HL-60 (cell line): ENCODE results near the gene ACYP2.

Experiments
- GABPA ChIP-seq: IDR thresholded peaks from 2 replicates; pipeline ENCODE4 v1.6.1; 2012; ENCODE audit warnings: low read depth
- POLR2AphosphoS5 ChIP-seq: IDR thresholded peaks from 2 replicates; pipeline ENCODE4 v1.6.1; 2012; ENCODE audit warnings: low read depth
- REST ChIP-seq: IDR thresholded peaks from 2 replicates; pipeline ENCODE4 v1.6.1; 2012; ENCODE audit warnings: low read depth; ENCODE audit not compliant: insufficient replicate concordance
- SPI1 ChIP-seq: IDR thresholded peaks from 2 replicates; pipeline ENCODE4 v1.6.1; 2012; ENCODE audit warnings: low read depth, mild to moderate bottlenecking, borderline replicate concordance
- TF ChIP-seq, protein P1 (sequence below): IDR thresholded peaks from one replicate; pipeline ENCODE4 v1.5.1; 2011; ENCODE audit warnings: low read length, control low read depth, inconsistent platforms; ENCODE audit not compliant: insufficient read depth

- TF ChIP-seq POLR2AphosphoS5 (no peak), REST (no peak), GABPA (no peak), SPI1 (no peak)
- TF ChIP-seq, protein P1, sequence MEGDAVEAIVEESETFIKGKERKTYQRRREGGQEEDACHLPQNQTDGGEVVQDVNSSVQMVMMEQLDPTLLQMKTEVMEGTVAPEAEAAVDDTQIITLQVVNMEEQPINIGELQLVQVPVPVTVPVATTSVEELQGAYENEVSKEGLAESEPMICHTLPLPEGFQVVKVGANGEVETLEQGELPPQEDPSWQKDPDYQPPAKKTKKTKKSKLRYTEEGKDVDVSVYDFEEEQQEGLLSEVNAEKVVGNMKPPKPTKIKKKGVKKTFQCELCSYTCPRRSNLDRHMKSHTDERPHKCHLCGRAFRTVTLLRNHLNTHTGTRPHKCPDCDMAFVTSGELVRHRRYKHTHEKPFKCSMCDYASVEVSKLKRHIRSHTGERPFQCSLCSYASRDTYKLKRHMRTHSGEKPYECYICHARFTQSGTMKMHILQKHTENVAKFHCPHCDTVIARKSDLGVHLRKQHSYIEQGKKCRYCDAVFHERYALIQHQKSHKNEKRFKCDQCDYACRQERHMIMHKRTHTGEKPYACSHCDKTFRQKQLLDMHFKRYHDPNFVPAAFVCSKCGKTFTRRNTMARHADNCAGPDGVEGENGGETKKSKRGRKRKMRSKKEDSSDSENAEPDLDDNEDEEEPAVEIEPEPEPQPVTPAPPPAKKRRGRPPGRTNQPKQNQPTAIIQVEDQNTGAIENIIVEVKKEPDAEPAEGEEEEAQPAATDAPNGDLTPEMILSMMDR = no peak
These were observed 142.8 kb downstream of the ACYP2 start for GRCh38 chr2:54258166-54258565.
